ENCODE data around the gene AGER.

Gene AGER

GRCh38 chr6:32184084-32184640 lies at the start of gene AGER:
Gene AGER, minus strand, starts transcription at chr6:32184253. Its CDS starts 31 bp downstream, at chr6:32184222.
- TF ChIP-seq, protein P1, sequence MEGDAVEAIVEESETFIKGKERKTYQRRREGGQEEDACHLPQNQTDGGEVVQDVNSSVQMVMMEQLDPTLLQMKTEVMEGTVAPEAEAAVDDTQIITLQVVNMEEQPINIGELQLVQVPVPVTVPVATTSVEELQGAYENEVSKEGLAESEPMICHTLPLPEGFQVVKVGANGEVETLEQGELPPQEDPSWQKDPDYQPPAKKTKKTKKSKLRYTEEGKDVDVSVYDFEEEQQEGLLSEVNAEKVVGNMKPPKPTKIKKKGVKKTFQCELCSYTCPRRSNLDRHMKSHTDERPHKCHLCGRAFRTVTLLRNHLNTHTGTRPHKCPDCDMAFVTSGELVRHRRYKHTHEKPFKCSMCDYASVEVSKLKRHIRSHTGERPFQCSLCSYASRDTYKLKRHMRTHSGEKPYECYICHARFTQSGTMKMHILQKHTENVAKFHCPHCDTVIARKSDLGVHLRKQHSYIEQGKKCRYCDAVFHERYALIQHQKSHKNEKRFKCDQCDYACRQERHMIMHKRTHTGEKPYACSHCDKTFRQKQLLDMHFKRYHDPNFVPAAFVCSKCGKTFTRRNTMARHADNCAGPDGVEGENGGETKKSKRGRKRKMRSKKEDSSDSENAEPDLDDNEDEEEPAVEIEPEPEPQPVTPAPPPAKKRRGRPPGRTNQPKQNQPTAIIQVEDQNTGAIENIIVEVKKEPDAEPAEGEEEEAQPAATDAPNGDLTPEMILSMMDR (IDR thresholded peaks at IDR 0.05; ENCODE audit: extremely low read depth, missing control alignments): no peak
- no peak for DNase-seq (ENCODE audit: low spot score)

DNA sequence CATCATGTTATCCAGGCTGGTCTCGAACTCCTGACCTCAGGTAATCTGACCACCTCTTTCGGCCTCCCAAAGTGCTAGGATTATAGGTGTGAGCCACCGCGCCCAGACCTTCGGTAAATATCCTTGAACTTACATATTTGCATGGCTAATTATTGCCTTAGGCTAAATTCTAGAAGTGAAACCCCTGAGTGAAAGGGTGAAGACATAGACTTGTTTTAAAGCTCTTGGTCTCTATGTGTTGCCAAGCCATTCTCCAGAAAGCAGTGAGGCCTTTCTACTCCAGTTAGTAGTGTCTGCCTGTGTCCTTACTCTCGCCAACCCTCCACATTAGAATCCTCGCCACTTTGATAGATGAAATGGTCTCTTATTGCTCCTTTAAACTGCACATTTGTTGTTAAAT lies 42.4 kb upstream of the AGER start:
- DNase-seq (ENCODE audit: low spot score): no peak
- TF ChIP-seq, protein P1 (IDR thresholded peaks at IDR 0.05; ENCODE audit: extremely low read depth, missing control alignments): no peak

DNA sequence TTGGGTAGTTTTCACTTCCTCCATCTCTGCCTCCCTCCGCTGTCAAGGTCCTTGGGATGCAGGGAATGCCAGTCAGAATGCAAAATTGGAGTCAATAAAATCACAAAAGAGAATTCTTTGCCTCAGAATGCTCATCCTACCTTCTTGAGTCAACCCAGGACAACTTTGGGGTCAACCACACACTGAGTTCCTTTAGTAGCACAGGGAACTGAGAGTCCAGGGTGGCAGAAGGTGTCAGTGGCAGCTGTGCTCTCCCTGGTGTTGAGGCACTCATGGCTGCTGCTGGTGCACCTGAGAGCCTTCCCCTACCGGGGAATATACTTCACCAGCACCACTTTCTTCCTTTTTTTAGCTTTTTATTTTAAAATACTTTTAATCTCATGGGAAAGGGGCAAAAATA lies 40.6 kb upstream of the AGER start:
- no peak for DNase-seq (ENCODE audit: low spot score)

DNA sequence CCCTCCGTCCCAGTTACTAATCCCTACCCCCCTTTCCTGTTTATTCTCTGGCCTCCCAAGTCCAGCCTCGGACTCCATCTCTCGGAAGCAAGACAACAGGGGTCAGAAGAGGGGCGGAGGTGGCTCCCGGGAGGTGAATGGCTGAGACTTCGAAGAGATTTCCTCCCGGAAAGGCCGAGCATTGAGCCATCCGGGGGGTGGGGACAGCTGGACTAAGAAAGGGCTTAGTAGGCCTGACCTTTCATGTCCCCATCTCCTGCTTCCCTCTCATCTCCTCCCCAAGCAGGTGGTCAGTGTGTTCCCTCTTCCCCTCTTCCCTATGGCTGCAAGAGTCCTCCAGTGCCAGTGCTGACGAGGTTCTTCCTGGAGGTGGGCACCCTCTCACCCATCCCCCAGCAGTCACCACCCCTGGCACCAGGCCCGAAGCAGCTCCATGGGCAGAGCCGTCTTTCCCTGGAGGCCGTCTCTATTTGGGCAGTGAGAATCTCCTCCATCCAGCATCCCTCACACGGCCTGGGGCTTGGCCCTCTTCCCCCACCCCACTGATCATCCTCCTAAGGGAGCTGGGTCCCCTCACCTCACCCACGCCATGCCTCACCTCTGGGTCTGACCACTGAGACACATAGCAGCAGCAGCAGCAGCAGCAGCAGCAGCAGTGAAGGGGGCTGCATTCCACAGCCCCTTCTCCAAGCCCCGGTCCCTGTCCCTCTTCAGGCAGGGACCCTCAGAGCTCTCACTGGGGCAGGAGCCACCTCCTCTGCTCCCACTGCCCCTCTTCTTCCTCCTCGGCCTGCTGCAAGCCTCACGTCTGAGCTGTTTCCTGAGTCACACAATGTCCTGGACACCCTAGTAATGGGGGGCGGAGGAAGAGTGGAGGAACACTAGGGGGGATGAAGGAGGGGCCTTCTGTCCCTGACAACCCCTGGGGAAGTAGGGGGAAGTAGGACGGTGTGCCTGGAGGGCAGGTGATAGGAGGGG lies 39.5 kb upstream of the AGER start, which contains the start of gene NOTCH4:
NOTCH4 (minus strand) TSS at position 810 of the 978 bp plus-strand sequence; CDS start at position 671, 139 bp downstream.
- DNase-seq (ENCODE audit: low spot score): no peak

More for the DNA sequence above, 40.6 kb upstream of the AGER start:
- TF ChIP-seq, protein P1 (IDR thresholded peaks at IDR 0.05; ENCODE audit: extremely low read depth, missing control alignments): no peak

GRCh38 chr6:32222333-32223230 lies 38.5 kb upstream of the AGER start:
- no peak for DNase-seq (ENCODE audit: low spot score)
- TF ChIP-seq, protein P1 (IDR thresholded peaks at IDR 0.05; ENCODE audit: extremely low read depth, missing control alignments): no peak

More for the DNA sequence above, 39.5 kb upstream of the AGER start, which contains the start of gene NOTCH4:
- TF ChIP-seq, protein P1 (IDR thresholded peaks at IDR 0.05; ENCODE audit: extremely low read depth, missing control alignments): no peak

DNA sequence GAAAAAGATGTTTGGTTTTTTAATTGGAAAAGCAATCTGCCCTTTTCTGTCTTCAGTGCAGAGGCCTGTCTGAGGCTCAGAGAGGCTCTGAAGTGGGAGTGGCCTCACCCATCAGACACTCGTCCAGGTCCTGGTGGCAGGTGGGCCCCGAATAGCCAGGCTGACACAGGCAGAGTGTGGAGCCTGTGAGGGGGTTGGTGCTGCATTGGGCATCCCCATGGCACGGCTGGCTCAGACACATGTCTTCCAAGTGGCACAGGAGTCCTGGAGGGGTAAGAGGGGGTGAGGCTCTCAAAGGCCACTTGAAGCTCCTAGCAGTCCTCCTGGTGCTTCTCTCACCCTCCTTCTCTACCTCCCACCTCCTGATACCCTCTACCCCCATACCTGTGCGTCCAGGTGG lies 36.0 kb upstream of the AGER start:
- no peak for DNase-seq (ENCODE audit: low spot score)
- TF ChIP-seq, protein P1 (IDR thresholded peaks at IDR 0.05; ENCODE audit: extremely low read depth, missing control alignments): no peak

Measured in GM20000 (cell line).